K562 (cell line): ENCODE data around the gene CRACR2B. TPM values are rescaled to one million over a fixed set of nuclear protein-coding genes. Genes with fewer than 3 reads are reported as not detected.
A peak's percentile ranks its signal among the peaks of the same experiment; 100 is the strongest.

Source experiments
- BACH1 ChIP-seq: fragments of 200-800 bp; sonication (Bioruptor generic); IDR thresholded peaks from 2 replicates; pipeline ENCODE4 v1.6.1; 2016; ENCODE audit warnings: missing genetic modification characterization, missing compliant biosample characterization
- BRD4 ChIP-seq: fragments of 200-600 bp; sonication (generic); IDR thresholded peaks from 2 replicates; pipeline ENCODE4 v1.6.1; 2017; ENCODE audit warnings: inconsistent platforms
- CBFA2T3 ChIP-seq: fragments of 450-650 bp; IDR thresholded peaks from 2 replicates; pipeline ENCODE4 v1.6.1; 2017
- DACH1 ChIP-seq: fragments of 450-650 bp; IDR thresholded peaks from 2 replicates; pipeline ENCODE4 v1.6.1; 2018; ENCODE audit not compliant: partially characterized antibody
- GATAD2B ChIP-seq: fragments of 450-650 bp; IDR thresholded peaks from 2 replicates; pipeline ENCODE4 v1.6.1; 2017; ENCODE audit warnings: mild to moderate bottlenecking, borderline replicate concordance
- HDGF ChIP-seq: fragments of 450-650 bp; IDR thresholded peaks from 2 replicates; pipeline ENCODE4 v1.6.1; 2016
- IFI16 ChIP-seq: fragments of 250-450 bp; sonication (Bioruptor Pico); IDR thresholded peaks from 2 replicates; pipeline ENCODE4 v2.1.2; 2022; ENCODE audit warnings: mild to moderate bottlenecking, inconsistent platforms
- NFATC3 ChIP-seq: fragments of 450-650 bp; IDR thresholded peaks from 2 replicates; pipeline ENCODE4 v1.6.1; 2017; ENCODE audit warnings: mild to moderate bottlenecking
- NFE2L1 ChIP-seq: fragments of 450-650 bp; IDR thresholded peaks from 2 replicates; pipeline ENCODE4 v1.6.1; 2016; ENCODE audit warnings: missing genetic modification characterization, low read depth, mild to moderate bottlenecking, missing compliant biosample characterization, moderate library complexity, borderline replicate concordance
- POLR3G ChIP-seq: IDR thresholded peaks from 2 replicates; pipeline ENCODE4 v1.6.1; 2011; ENCODE audit not compliant: insufficient read length, insufficient replicate concordance; ENCODE audit errors: extremely low read depth
- RCOR1 ChIP-seq, 2 experiments: IDR thresholded peaks; 2 replicates each; pipeline ENCODE4 v1.6.1; 2012; ENCODE audit warnings: low read depth in 2 of 2, low read length in 2 of 2, borderline replicate concordance in 1 of 2, improper control_type of control experiment in 1 of 2
- RHOXF2B ChIP-seq: fragments of 250-450 bp; sonication (Bioruptor Pico); conservative IDR thresholded peaks from 2 replicates; pipeline ENCODE4 v1.5.1; 2021
- TCF7 ChIP-seq: sonication (generic); IDR thresholded peaks from 2 replicates; pipeline ENCODE4 v1.6.1; 2016; ENCODE audit warnings: antibody characterized with exemption, borderline replicate concordance
- ZNF133 ChIP-seq: fragments of 250-450 bp; sonication (Bioruptor Pico); IDR thresholded peaks from 2 replicates; pipeline ENCODE4 v1.4.0; 2020; ENCODE audit warnings: mild to moderate bottlenecking
- polyA plus RNA-seq, 8 experiments: library from polyadenylated mRNA; depleted of rRNA in 4 of 8; stranded (reverse) in 5 of 8; unstranded in 3 of 8; fragments of >200 nt; fragmentation: Nextera tagmentation in 2 of 8; fragmentation: Illumina TruSeq in 1 of 8; extraction: Ambion mirVana in 2 of 8; extraction: Trizol in 1 of 8; gene quantifications; 2 replicates each; pipeline versions ENCODE4 v1.2.1 to v1.2.3, GENCODE V29; 2011 to 2014; ENCODE audit warnings: inconsistent platforms in 1 of 8, missing spikeins in 1 of 8
- total RNA-seq, 7 experiments: library from RNA; depleted of rRNA in 6 of 7; stranded (reverse); fragments of >200 nt in 6 of 7; fragmentation: Illumina TruSeq in 2 of 7; extraction: Trizol in 2 of 7; gene quantifications; 2 replicates each; pipeline versions ENCODE4 v1.2.1 to v1.2.3, GENCODE V29; 2011 to 2021; ENCODE audit warnings: low replicate concordance in 1 of 7
- TF ChIP-seq, protein P1 (sequence below): fragments of 450-650 bp; formaldehyde crosslinking; IDR thresholded peaks from 2 replicates; pipeline ENCODE4 v1.4.0; 2020; ENCODE audit warnings: mild to moderate bottlenecking, moderate library complexity
- TF ChIP-seq, protein P2 (sequence below): fragments of 250-450 bp; sonication (Bioruptor Pico); IDR thresholded peaks from 2 replicates; pipeline ENCODE4 v1.4.0; 2020; ENCODE audit warnings: mild to moderate bottlenecking
- TF ChIP-seq, protein P3 (sequence below): fragments of 250-450 bp; sonication (Bioruptor Pico); IDR thresholded peaks from 2 replicates; pipeline ENCODE4 v1.5.0; 2021; ENCODE audit warnings: mild to moderate bottlenecking, moderate library complexity
- TF ChIP-seq, protein P4 (sequence below): fragments of 250-450 bp; sonication (Bioruptor Pico); IDR thresholded peaks from 2 replicates; pipeline ENCODE4 v1.4.0; 2020; ENCODE audit warnings: borderline replicate concordance
- TF ChIP-seq, protein P5 (sequence below): fragments of 250-450 bp; sonication (Bioruptor Pico); IDR thresholded peaks from 2 replicates; pipeline ENCODE4 v1.8.0; 2022; ENCODE audit warnings: moderate library complexity, mild to moderate bottlenecking, inconsistent platforms

CRACR2B gene
- total and polyA plus RNA-seq, 9 of the 15 experiments (the other 6 are each of a cell fraction or from before 2014, with no cell fraction given), result 0.10 to 51.0 (median 6.0) TPM

DNA sequence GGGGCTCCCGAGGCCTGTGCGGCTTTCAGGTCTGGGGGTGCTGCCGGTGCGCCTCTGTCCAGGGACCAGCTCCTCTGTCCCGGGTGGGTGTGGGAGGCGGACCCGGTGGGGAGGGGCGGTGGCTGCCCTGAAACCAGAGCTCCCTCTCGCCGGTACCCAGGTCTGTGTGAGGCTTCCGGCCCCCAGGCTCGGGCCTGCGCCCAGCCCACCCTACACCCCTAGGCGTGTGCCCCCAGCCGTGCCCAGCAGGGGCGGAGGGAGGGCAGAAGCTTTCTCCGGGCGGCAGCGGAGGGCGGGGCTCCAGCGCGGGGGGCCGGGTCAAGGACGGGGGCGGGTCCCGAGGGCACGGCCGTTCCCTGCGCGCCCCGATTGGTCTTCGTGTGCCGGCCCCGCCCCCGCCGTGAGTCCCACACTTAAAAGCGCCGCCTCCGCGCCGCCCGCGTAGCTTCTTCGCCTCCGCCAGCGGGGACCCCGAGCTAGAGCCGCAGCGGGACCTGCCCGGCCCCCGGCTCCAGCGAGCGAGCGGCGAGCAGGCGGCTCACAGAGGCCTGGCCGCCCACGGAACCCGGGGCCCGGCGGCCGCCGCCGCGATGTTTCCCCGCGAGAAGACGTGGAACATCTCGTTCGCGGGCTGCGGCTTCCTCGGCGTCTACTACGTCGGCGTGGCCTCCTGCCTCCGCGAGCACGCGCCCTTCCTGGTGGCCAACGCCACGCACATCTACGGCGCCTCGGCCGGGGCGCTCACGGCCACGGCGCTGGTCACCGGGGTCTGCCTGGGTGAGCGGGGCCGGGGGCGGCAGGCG lies 8.4 kb upstream of the CRACR2B start (continued):
- TF ChIP-seq BACH1 (tag) (no peak), GATAD2B (peak; percentile 86; the same call in 1 of the 2 replicates), CBFA2T3 (no peak), TCF7 (peak; percentile 56; the same call in 1 of the 2 replicates), NFE2L1 (no peak), ZNF133 (CRISPR knock-in tag) (no peak), IFI16 (CRISPR knock-in tag) (no peak), RHOXF2B (CRISPR knock-in tag) (no peak), BRD4 (no peak), DACH1 (no peak), HDGF (no peak), NFATC3 (no peak), RCOR1 (IDR thresholded peaks at IDR 0.05; ENCODE audit: borderline replicate concordance in 1 of 2, low read depth in 2 of 2, low read length in 2 of 2) (no peak), POLR3G (no peak)
- TF ChIP-seq, protein P1, sequence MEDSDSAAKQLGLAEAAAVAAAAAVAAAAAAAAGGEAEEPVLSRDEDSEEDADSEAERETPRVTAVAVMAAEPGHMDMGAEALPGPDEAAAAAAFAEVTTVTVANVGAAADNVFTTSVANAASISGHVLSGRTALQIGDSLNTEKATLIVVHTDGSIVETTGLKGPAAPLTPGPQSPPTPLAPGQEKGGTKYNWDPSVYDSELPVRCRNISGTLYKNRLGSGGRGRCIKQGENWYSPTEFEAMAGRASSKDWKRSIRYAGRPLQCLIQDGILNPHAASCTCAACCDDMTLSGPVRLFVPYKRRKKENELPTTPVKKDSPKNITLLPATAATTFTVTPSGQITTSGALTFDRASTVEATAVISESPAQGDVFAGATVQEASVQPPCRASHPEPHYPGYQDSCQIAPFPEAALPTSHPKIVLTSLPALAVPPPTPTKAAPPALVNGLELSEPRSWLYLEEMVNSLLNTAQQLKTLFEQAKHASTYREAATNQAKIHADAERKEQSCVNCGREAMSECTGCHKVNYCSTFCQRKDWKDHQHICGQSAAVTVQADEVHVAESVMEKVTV (CRISPR knock-in tag), result no peak
- TF ChIP-seq, protein P2, sequence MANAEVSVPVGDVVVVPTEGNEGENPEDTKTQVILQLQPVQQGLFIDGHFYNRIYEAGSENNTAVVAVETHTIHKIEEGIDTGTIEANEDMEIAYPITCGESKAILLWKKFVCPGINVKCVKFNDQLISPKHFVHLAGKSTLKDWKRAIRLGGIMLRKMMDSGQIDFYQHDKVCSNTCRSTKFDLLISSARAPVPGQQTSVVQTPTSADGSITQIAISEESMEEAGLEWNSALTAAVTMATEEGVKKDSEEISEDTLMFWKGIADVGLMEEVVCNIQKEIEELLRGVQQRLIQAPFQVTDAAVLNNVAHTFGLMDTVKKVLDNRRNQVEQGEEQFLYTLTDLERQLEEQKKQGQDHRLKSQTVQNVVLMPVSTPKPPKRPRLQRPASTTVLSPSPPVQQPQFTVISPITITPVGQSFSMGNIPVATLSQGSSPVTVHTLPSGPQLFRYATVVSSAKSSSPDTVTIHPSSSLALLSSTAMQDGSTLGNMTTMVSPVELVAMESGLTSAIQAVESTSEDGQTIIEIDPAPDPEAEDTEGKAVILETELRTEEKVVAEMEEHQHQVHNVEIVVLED (CRISPR knock-in tag), result peak; percentile 70
- TF ChIP-seq, protein P3, sequence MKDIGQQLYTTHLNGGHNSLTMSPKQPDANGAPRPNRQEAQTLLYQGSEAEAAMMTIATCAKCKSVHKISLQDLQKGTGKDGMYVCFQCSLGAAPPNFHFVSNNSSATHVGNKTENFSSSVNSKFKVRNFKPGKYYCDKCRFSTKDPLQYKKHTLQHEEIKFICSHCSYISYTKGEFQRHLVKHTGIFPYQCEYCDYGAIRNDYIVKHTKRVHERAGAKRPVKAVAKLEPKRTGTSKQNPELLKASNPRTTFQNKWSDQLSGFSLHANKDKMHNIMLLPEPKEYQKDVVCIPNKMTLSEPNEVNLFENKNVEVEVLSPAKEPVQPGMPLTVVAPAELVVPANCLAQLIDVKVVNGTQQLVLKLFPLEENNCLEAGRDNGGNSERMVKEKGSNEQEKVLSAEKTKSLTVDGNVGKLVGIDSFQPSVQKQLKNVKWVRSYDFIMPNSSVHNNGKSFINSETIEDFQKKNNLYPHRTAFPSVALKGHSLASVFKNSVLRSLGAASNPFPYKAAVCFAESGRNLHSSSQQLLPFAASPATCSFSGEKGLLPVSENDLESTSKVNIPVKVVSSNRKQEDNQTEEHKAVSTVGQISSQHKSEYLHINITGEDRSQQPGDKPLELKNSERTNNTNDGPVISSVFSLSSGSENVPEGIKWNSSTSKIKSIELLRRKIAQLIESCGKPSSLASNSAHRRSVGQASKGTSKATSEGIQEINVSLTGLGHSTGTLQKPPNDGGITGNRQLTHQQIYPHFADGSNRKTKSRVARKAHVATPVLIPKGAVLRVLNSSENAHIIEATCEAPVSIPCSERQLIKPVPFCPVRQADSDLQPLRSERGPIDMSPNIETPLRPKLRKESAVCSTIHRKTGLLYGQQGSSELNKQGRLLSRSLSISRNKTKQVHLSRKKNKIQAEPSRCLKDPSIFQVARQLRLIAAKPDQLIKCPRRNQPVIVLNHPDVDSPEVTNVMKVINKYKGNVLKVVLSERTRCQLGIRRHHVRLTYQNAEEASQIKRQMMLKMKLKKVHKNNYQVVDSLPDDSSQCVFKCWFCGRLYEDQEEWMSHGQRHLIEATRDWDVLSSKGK, result no peak
- TF ChIP-seq, protein P4, sequence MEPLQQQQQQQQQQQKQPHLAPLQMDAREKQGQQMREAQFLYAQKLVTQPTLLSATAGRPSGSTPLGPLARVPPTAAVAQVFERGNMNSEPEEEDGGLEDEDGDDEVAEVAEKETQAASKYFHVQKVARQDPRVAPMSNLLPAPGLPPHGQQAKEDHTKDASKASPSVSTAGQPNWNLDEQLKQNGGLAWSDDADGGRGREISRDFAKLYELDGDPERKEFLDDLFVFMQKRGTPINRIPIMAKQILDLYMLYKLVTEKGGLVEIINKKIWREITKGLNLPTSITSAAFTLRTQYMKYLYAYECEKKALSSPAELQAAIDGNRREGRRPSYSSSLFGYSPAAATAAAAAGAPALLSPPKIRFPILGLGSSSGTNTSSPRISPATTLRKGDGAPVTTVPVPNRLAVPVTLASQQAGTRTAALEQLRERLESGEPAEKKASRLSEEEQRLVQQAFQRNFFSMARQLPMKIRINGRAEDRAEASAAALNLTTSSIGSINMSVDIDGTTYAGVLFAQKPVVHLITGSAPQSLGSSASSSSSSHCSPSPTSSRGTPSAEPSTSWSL (CRISPR knock-in tag), result no peak
- TF ChIP-seq, protein P5, sequence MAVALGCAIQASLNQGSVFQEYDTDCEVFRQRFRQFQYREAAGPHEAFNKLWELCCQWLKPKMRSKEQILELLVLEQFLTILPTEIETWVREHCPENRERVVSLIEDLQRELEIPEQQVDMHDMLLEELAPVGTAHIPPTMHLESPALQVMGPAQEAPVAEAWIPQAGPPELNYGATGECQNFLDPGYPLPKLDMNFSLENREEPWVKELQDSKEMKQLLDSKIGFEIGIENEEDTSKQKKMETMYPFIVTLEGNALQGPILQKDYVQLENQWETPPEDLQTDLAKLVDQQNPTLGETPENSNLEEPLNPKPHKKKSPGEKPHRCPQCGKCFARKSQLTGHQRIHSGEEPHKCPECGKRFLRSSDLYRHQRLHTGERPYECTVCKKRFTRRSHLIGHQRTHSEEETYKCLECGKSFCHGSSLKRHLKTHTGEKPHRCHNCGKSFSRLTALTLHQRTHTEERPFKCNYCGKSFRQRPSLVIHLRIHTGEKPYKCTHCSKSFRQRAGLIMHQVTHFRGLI, result no peak
